GM08714 (cell line): ENCODE results near the gene UPK3BL2.
"Not testable (repeated sequence)": the region's sequence is repeated elsewhere in the genome, so short reads cannot be mapped to it uniquely, and the experiment has no call there.

ENCODE experiments used
- H3K4me3 ChIP-seq: fragments of 200-500 bp; sonication (Bioruptor generic); 2 replicates; pipeline ENCODE4 v1.5.1; 2014; ENCODE audit warnings: mild to moderate bottlenecking, low read length, inconsistent platforms

UPK3BL2 gene

GRCh38 chr7:102531583-102531982 is 11.9 kb downstream of the UPK3BL2 start:
- H3K4me3 ChIP-seq, result not testable (repeated sequence)

- H3K4me3 ChIP-seq, result not testable (repeated sequence)
Measured at GRCh38 chr7:102527822-102528793, 15.4 kb downstream of the UPK3BL2 start.

- H3K4me3 ChIP-seq, result not testable (repeated sequence)
Measured at GRCh38 chr7:102527182-102527581, 16.3 kb downstream of the UPK3BL2 start.

GRCh38 chr7:102524803-102525202 is 18.7 kb downstream of the UPK3BL2 start:
- not testable (repeated sequence) for H3K4me3 ChIP-seq

GRCh38 chr7:102520797-102521196 is 22.7 kb downstream of the UPK3BL2 start:
- H3K4me3 ChIP-seq, result not testable (repeated sequence)

GRCh38 chr7:102517550-102518147 is 25.8 kb downstream of the UPK3BL2 start, which contains the start of gene RASA4B:
RASA4B (minus strand) TSS chr7:102517777; CDS start chr7:102517710, 67 bp downstream.
- H3K4me3 ChIP-seq, result not testable (repeated sequence)

- not testable (repeated sequence) for H3K4me3 ChIP-seq
Measured at GRCh38 chr7:102516951-102517350, 26.5 kb downstream of the UPK3BL2 start.

- not testable (repeated sequence) for H3K4me3 ChIP-seq
Measured at GRCh38 chr7:102515889-102516288, 27.6 kb downstream of the UPK3BL2 start.

GRCh38 chr7:102514881-102515721 is 28.4 kb downstream of the UPK3BL2 start:
- not testable (repeated sequence) for H3K4me3 ChIP-seq

GRCh38 chr7:102512642-102513221 is 30.8 kb downstream of the UPK3BL2 start:
- H3K4me3 ChIP-seq, result not testable (repeated sequence)

- not testable (repeated sequence) for H3K4me3 ChIP-seq
Measured at GRCh38 chr7:102511860-102512522, 31.5 kb downstream of the UPK3BL2 start.

GRCh38 chr7:102510575-102510974 is 32.9 kb downstream of the UPK3BL2 start:
- H3K4me3 ChIP-seq, result not testable (repeated sequence)

GRCh38 chr7:102507410-102508088 is 35.9 kb downstream of the UPK3BL2 start:
- H3K4me3 ChIP-seq, result not testable (repeated sequence)

- H3K4me3 ChIP-seq, result not testable (repeated sequence)
Measured at GRCh38 chr7:102505298-102506185, 38.0 kb downstream of the UPK3BL2 start.

- not testable (repeated sequence) for H3K4me3 ChIP-seq
Measured at GRCh38 chr7:102503141-102503540, 40.4 kb downstream of the UPK3BL2 start.

GRCh38 chr7:102498321-102498720 is 45.2 kb downstream of the UPK3BL2 start:
- H3K4me3 ChIP-seq, result not testable (repeated sequence)

GRCh38 chr7:102497308-102497707 is 46.2 kb downstream of the UPK3BL2 start:
- not testable (repeated sequence) for H3K4me3 ChIP-seq

- H3K4me3 ChIP-seq, result not testable (repeated sequence)
Measured at GRCh38 chr7:102496861-102497260, 46.6 kb downstream of the UPK3BL2 start.
